HuH-7.5 (cell line): ENCODE results near the gene FNDC8.
"Not testable (repeated sequence)": the region's sequence is repeated elsewhere in the genome, so short reads cannot be mapped to it uniquely, and the experiment has no call there.

Source experiments
- DNase-seq: peaks from one replicate; pipeline ENCODE4 v3.0.0; 2011; ENCODE audit warnings: low spot score

The FNDC8 gene

GRCh38 chr17:35121315-35121714 is at the start of gene FNDC8:
Gene FNDC8 (plus strand): TSS chr17:35121615. CDS start chr17:35121694, 79 bp downstream.
- no peak for DNase-seq

DNA sequence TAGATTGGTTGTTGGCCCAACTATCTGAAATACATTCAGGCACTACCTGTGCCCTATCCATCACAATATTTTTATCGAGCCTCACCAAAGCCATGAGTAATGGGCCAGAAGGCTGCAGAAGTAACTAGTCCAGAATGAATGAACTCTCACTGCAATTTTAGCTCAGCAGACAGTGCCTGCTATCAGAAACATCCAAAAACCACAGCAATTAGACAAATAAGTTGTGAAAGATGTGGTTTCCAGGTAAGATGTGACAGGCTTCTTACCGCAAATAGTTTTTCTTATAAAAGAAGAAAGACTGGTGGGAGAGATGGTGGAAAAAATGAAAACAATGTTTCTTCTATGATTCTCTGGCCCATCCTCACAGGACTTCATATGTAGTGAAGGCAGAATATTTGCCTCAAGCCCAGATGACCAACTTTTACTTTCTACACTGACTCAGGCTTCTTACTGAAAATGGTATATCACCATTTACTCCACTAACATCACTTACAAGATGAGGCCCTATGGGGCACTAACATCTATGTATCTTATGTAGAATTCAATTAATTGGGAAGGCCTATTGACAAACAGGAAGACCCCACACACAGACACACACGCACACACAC is 48.1 kb upstream of the FNDC8 start:
- no peak for DNase-seq

- no peak for DNase-seq
These were observed 47.3 kb upstream of the FNDC8 start for GRCh38 chr17:35073991-35074627.

DNA sequence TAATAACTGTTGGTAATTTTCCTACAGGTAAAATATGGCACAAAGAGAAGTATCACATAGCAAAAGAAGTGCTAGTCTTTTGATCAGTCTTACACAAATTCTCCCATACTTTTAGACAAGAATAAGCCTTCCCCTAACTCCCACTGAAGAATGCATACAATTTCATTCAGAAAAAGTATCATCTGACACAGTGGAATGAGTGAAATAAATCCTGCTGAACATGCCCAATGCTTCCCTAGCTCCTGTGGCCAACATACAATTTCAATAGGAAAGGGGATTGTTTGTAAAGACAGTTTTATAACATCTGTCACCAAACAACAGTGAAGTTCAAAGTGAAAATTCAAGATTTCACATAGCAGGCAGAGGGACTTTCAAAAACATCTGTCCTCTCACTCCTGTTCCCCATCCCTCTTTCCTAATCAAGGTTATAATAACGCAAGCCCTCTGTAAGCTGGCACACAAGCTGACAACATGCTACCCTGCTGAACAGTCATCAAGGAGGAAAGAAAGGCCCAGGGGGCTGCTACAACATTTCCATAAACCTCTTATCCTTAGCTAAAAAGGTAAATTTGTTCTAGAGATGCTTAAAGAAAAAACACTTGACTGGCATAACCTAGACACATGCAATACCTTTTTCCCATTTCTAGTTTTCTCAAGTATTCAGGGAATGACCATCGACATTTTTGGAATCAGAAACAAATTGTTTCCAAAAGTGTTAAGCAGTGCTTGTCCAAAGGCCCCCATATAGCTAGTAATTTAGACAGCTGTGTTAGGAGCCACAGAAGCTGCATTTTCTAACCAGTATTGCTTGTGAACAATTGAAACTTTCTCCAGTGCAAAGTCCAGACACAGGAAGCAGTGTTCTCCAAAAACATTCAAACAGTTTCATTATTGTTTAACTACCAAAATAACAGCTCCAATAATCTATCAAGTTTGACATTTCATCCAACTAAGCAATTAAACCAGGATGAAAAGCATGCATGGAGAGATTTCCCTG is 46.4 kb upstream of the FNDC8 start:
- DNase-seq = no peak

GRCh38 chr17:35076874-35077273 is 44.5 kb upstream of the FNDC8 start:
- DNase-seq = no peak

GRCh38 chr17:35079547-35080423 is 41.6 kb upstream of the FNDC8 start:
- DNase-seq = no peak

DNA sequence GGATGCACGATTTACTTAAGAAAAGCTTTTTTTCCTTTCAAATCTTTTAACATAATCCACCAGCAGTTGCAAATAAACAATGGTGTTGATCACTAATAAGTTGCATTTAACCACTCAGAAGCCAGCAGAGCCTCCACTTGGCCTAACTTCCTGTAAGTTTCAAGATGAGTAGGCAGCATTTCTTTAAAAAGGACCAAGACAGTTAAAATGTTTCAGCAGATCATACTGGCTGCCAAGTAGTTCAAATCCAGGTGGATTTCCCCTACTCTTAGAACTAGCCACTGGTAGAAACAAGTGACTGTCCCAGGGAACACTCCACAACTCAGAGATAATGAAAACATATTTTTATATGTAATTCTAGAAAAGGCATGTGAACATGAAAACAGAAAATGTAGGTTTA is 40.9 kb upstream of the FNDC8 start:
- no peak for DNase-seq

- DNase-seq = no peak
These were observed 39.8 kb upstream of the FNDC8 start for GRCh38 chr17:35081638-35082037.

GRCh38 chr17:35082073-35082657 is 39.2 kb upstream of the FNDC8 start:
- DNase-seq = no peak

DNA sequence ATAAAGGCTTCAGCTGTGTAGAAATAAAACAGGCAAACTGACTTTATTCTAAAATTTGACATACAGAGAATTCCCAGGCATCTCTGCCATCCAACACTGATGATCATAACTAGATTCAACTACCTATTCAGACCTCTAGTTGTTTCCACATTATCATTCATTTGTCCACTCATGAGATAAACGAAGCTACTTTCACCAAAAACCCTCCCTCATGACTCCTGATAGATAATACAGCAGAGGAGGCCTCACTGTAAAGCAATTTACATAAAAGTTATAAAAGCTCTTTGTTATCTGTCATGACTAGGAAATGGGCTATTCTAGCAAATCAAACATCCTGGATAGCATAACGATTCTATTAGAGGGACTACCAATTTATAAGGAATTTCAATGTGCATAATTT is 38.3 kb upstream of the FNDC8 start:
- no peak for DNase-seq

GRCh38 chr17:35084987-35085386 is 36.4 kb upstream of the FNDC8 start:
- no peak for DNase-seq

DNA sequence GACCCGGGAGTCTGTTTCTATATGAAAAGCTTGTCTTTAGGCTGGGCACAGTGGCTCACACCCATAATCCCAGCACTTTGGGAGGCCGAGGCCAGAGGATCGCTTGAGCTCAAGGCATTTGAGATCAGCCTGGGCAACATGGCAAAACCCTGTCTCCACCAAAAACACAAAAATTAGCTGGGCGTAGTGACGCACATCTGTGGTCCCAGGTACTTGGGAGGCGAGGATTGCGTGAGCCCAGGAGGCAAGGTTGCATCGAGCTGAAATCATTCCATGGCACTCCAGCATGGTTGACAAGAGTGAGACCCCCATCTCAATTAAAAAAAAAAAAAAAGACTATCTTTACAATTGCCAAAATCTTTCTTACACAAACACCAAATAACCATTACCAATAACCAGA is 35.3 kb upstream of the FNDC8 start:
- no peak for DNase-seq

DNA sequence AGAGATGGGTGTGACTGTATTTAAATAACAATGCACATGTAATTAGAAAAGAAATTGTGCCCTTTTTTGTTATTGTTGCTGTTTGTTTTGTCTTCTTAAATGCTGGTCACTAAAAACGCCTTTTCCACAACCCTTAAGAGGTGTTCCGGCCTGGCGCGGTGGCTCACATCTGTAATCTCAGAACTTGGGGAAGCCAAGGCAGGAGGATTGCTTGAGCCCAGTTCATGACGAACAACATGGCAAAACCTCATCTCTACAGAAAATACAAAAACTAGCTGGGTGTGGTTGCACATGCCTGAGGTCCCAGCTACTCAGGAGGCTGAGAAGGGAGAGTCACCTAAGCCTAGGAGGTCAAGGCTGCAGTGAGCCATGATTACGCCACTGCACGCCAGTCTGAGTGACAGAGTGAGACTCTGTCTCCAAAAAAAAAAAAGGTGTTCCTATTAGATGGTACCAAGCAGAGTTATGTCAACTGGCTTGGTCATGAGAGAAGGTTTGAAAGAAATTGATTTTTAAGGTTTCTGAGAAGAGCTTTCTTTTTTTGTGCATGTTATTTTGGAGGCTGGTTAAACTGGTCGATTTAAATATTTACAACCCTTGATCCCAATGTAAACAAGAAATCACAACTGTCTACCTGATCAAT is 34.4 kb upstream of the FNDC8 start:
- DNase-seq = no peak

- DNase-seq = no peak
These were observed 33.6 kb upstream of the FNDC8 start for GRCh38 chr17:35087731-35088355.

GRCh38 chr17:35088356-35088880 is 33.0 kb upstream of the FNDC8 start:
- DNase-seq = no peak

GRCh38 chr17:35088881-35089585 is 32.4 kb upstream of the FNDC8 start:
- peak; percentile 68 for DNase-seq

DNA sequence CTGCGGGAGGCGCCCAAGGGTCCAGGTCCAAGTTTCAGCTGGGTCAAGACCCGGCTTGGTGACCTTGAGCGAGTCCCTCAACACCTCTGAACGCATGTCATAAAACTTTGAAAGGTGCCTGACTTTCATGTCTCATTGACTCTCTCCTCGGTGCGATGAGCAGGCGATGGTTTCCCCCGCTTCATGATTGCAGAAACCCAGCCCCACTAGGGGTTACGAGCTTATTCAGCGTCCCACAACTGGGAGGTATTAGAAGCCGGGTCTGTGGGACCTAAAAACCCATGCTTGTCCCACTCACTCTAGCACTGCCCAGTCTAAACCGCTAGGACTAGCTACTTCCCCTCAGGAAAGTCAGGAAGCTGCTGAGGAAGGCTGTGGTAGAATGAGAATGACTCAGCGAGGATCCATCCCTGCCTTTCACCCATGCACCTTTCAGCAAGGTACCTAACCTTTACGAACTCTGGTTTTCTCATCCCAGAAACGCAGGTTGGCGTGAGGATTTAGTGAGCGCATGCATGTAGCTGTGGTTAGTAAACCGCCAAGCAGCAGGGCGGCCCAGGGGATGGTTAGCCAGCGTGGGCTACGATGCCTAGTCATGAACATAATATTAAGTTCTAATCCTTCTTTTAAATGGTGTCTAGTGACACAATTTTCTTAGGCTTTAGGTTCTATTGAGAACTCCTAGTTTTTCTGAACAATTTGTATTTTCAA is 31.7 kb upstream of the FNDC8 start:
- peak; percentile 67 for DNase-seq

- DNase-seq = not testable (repeated sequence)
These were observed 30.7 kb upstream of the FNDC8 start for GRCh38 chr17:35090707-35091106.

- no peak for DNase-seq
These were observed 26.5 kb upstream of the FNDC8 start for GRCh38 chr17:35094902-35095301.
